WTC11 (cell line): Measurements from ENCODE around the gene ELOF1. TPM values are rescaled to one million over a fixed set of nuclear protein-coding genes. Genes with fewer than 3 reads are reported as not detected.

Source experiments
- CBFB ChIP-seq: sonication (generic); formaldehyde crosslinking; IDR thresholded peaks from 2 replicates; pipeline ENCODE4 v1.8.1; 2022; ENCODE audit warnings: mild to moderate bottlenecking, low read depth, missing genetic modification reagents
- GABPB1 ChIP-seq: sonication (generic); formaldehyde crosslinking; IDR thresholded peaks from 2 replicates; pipeline ENCODE4 v1.8.1; 2023; ENCODE audit warnings: mild to moderate bottlenecking, missing genetic modification reagents
- GTF2I ChIP-seq: fragments of 250-450 bp; sonication (Bioruptor Pico); conservative IDR thresholded peaks from 2 replicates; pipeline ENCODE4 v1.4.0; 2021; ENCODE audit warnings: mild to moderate bottlenecking
- IRF2 ChIP-seq: sonication (generic); formaldehyde crosslinking; IDR thresholded peaks from 2 replicates; pipeline ENCODE4 v1.8.0; 2022; ENCODE audit warnings: low read depth, missing genetic modification reagents, borderline replicate concordance
- NFE2L1 ChIP-seq: sonication (generic); formaldehyde crosslinking; IDR thresholded peaks from 2 replicates; pipeline ENCODE4 v1.8.1; 2023; ENCODE audit warnings: missing genetic modification reagents
- RELA ChIP-seq: sonication (generic); formaldehyde crosslinking; IDR thresholded peaks from 2 replicates; pipeline ENCODE4 v1.8.1; 2022; ENCODE audit warnings: missing genetic modification reagents, mild to moderate bottlenecking, borderline replicate concordance
- TP53 ChIP-seq: sonication (generic); formaldehyde crosslinking; IDR thresholded peaks from 2 replicates; pipeline ENCODE4 v1.8.1; 2023; ENCODE audit warnings: mild to moderate bottlenecking, missing genetic modification reagents
- ZNF263 ChIP-seq: sonication (generic); formaldehyde crosslinking; IDR thresholded peaks from 2 replicates; pipeline ENCODE4 v1.8.1; 2022; ENCODE audit warnings: low read depth, mild to moderate bottlenecking, moderate library complexity, missing genetic modification reagents
- ZNF317 ChIP-seq: sonication (generic); formaldehyde crosslinking; IDR thresholded peaks from 2 replicates; pipeline ENCODE4 v1.8.1; 2023; ENCODE audit warnings: low read depth, mild to moderate bottlenecking, moderate library complexity, missing genetic modification reagents, borderline replicate concordance
- total RNA-seq: library from RNA; stranded (reverse); gene quantifications from 3 replicates; pipeline ENCODE4 v1.2.3, GENCODE V29; 2021
- TF ChIP-seq, protein P1 (sequence below): fragments of 200-600 bp; IDR thresholded peaks from 2 replicates; pipeline ENCODE4 v1.8.0; 2022; ENCODE audit warnings: antibody characterized with exemption
- TF ChIP-seq, protein P2 (sequence below): sonication (generic); formaldehyde crosslinking; IDR thresholded peaks from 2 replicates; pipeline ENCODE4 v1.8.1; 2022; ENCODE audit warnings: mild to moderate bottlenecking, missing genetic modification reagents, moderate library complexity, borderline replicate concordance
- TF ChIP-seq, protein P3 (sequence below): fragments of 250-450 bp; sonication (Bioruptor Pico); IDR thresholded peaks from 2 replicates; pipeline ENCODE4 v2.1.2; 2022; ENCODE audit warnings: mild to moderate bottlenecking, moderate library complexity
- TF ChIP-seq, protein P4 (sequence below): sonication (generic); formaldehyde crosslinking; IDR thresholded peaks from 2 replicates; pipeline ENCODE4 v1.8.0; 2023; ENCODE audit warnings: mild to moderate bottlenecking, missing genetic modification reagents
- TF ChIP-seq, protein P5 (sequence below): sonication (generic); formaldehyde crosslinking; IDR thresholded peaks from 2 replicates; pipeline ENCODE4 v1.8.0; 2022; ENCODE audit warnings: mild to moderate bottlenecking, missing genetic modification reagents
- TF ChIP-seq, protein P6 (sequence below): fragments of 250-450 bp; sonication (Bioruptor Pico); IDR thresholded peaks from 2 replicates; pipeline ENCODE4 v1.9.0; 2021; ENCODE audit warnings: mild to moderate bottlenecking, borderline replicate concordance
- TF ChIP-seq, protein P7 (sequence below): sonication (generic); formaldehyde crosslinking; IDR thresholded peaks from 2 replicates; pipeline ENCODE4 v1.8.1; 2022; ENCODE audit warnings: low read depth, mild to moderate bottlenecking, moderate library complexity, missing genetic modification reagents, borderline replicate concordance

ELOF1 gene
- total RNA-seq, 1 experiment from 2014 or later: 86.0 TPM

DNA sequence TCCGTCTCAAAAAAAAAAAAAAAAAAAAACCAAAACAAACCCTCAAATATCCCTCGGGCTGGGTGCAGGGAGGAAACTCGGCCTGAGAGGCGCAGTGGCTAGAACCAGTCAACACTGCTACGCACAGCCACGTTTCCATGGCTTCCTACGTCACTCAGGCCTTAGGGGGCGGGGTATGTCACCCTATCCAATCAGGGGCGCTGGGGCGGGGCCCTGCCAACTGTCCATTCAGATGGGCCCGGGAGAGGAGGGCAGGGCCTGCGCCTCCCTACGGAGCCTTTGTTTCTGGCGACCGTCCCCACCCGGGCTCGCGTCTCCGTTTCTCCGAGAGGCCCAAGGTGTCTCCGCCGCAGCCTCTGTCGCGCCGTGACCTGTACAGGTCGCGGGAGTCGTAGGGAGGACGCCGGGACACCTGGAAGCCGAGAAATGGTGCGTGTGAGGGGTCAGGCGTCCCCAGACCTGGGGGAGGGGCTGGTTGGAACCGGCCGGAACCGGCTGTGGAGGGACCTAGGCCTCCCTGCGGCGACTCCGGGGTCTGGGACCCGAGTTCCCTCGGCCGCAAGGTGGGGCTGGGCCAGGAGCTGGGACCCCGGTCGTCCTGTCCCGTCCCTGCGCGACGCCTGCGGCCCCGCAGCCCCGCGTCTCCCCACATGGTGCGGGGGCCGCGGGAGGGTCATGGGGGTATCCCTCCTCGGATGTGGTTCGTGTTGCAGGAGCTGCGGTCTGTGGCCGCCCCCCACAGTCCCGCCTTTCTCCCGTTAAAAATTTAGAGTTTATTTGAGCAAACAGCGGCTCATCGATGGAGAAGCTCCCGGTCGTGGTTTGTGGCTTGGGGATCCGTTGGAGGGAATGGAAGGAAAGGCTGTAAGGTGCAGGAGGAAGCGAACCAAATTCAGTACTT is 38.4 kb upstream of the ELOF1 start, which contains the start of gene ZNF627 (continued):
- TF ChIP-seq, protein P1, sequence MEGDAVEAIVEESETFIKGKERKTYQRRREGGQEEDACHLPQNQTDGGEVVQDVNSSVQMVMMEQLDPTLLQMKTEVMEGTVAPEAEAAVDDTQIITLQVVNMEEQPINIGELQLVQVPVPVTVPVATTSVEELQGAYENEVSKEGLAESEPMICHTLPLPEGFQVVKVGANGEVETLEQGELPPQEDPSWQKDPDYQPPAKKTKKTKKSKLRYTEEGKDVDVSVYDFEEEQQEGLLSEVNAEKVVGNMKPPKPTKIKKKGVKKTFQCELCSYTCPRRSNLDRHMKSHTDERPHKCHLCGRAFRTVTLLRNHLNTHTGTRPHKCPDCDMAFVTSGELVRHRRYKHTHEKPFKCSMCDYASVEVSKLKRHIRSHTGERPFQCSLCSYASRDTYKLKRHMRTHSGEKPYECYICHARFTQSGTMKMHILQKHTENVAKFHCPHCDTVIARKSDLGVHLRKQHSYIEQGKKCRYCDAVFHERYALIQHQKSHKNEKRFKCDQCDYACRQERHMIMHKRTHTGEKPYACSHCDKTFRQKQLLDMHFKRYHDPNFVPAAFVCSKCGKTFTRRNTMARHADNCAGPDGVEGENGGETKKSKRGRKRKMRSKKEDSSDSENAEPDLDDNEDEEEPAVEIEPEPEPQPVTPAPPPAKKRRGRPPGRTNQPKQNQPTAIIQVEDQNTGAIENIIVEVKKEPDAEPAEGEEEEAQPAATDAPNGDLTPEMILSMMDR: no peak
- TF ChIP-seq GTF2I (no peak), TP53 (CRISPR knock-in tag) (no peak), IRF2 (CRISPR knock-in tag) (no peak), ZNF263 (CRISPR knock-in tag) (no peak), ZNF317 (CRISPR knock-in tag) (0 out of 2 replicates have a peak, but pooled peaks have one; percentile 42), RELA (CRISPR knock-in tag) (0 out of 2 replicates have a peak, but pooled peaks have one; percentile 42), NFE2L1 (no peak), CBFB (CRISPR knock-in tag) (no peak), GABPB1 (CRISPR knock-in tag) (peak; percentile 50; the same call in 1 of the 2 replicates)
- TF ChIP-seq, protein P2, sequence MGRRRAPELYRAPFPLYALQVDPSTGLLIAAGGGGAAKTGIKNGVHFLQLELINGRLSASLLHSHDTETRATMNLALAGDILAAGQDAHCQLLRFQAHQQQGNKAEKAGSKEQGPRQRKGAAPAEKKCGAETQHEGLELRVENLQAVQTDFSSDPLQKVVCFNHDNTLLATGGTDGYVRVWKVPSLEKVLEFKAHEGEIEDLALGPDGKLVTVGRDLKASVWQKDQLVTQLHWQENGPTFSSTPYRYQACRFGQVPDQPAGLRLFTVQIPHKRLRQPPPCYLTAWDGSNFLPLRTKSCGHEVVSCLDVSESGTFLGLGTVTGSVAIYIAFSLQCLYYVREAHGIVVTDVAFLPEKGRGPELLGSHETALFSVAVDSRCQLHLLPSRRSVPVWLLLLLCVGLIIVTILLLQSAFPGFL (CRISPR knock-in tag): no peak
- TF ChIP-seq, protein P3, sequence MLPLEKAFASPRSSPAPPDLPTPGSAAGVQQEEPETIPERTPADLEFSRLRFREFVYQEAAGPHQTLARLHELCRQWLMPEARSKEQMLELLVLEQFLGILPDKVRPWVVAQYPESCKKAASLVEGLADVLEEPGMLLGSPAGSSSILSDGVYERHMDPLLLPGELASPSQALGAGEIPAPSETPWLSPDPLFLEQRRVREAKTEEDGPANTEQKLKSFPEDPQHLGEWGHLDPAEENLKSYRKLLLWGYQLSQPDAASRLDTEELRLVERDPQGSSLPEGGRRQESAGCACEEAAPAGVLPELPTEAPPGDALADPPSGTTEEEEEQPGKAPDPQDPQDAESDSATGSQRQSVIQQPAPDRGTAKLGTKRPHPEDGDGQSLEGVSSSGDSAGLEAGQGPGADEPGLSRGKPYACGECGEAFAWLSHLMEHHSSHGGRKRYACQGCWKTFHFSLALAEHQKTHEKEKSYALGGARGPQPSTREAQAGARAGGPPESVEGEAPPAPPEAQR (CRISPR knock-in tag): no peak
- TF ChIP-seq, protein P4, sequence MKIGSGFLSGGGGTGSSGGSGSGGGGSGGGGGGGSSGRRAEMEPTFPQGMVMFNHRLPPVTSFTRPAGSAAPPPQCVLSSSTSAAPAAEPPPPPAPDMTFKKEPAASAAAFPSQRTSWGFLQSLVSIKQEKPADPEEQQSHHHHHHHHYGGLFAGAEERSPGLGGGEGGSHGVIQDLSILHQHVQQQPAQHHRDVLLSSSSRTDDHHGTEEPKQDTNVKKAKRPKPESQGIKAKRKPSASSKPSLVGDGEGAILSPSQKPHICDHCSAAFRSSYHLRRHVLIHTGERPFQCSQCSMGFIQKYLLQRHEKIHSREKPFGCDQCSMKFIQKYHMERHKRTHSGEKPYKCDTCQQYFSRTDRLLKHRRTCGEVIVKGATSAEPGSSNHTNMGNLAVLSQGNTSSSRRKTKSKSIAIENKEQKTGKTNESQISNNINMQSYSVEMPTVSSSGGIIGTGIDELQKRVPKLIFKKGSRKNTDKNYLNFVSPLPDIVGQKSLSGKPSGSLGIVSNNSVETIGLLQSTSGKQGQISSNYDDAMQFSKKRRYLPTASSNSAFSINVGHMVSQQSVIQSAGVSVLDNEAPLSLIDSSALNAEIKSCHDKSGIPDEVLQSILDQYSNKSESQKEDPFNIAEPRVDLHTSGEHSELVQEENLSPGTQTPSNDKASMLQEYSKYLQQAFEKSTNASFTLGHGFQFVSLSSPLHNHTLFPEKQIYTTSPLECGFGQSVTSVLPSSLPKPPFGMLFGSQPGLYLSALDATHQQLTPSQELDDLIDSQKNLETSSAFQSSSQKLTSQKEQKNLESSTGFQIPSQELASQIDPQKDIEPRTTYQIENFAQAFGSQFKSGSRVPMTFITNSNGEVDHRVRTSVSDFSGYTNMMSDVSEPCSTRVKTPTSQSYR: peak; percentile 85
- TF ChIP-seq, protein P5, sequence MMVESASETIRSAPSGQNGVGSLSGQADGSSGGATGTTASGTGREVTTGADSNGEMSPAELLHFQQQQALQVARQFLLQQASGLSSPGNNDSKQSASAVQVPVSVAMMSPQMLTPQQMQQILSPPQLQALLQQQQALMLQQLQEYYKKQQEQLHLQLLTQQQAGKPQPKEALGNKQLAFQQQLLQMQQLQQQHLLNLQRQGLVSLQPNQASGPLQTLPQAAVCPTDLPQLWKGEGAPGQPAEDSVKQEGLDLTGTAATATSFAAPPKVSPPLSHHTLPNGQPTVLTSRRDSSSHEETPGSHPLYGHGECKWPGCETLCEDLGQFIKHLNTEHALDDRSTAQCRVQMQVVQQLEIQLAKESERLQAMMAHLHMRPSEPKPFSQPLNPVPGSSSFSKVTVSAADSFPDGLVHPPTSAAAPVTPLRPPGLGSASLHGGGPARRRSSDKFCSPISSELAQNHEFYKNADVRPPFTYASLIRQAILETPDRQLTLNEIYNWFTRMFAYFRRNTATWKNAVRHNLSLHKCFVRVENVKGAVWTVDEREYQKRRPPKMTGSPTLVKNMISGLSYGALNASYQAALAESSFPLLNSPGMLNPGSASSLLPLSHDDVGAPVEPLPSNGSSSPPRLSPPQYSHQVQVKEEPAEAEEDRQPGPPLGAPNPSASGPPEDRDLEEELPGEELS (CRISPR knock-in tag): no peak
- TF ChIP-seq, protein P6, sequence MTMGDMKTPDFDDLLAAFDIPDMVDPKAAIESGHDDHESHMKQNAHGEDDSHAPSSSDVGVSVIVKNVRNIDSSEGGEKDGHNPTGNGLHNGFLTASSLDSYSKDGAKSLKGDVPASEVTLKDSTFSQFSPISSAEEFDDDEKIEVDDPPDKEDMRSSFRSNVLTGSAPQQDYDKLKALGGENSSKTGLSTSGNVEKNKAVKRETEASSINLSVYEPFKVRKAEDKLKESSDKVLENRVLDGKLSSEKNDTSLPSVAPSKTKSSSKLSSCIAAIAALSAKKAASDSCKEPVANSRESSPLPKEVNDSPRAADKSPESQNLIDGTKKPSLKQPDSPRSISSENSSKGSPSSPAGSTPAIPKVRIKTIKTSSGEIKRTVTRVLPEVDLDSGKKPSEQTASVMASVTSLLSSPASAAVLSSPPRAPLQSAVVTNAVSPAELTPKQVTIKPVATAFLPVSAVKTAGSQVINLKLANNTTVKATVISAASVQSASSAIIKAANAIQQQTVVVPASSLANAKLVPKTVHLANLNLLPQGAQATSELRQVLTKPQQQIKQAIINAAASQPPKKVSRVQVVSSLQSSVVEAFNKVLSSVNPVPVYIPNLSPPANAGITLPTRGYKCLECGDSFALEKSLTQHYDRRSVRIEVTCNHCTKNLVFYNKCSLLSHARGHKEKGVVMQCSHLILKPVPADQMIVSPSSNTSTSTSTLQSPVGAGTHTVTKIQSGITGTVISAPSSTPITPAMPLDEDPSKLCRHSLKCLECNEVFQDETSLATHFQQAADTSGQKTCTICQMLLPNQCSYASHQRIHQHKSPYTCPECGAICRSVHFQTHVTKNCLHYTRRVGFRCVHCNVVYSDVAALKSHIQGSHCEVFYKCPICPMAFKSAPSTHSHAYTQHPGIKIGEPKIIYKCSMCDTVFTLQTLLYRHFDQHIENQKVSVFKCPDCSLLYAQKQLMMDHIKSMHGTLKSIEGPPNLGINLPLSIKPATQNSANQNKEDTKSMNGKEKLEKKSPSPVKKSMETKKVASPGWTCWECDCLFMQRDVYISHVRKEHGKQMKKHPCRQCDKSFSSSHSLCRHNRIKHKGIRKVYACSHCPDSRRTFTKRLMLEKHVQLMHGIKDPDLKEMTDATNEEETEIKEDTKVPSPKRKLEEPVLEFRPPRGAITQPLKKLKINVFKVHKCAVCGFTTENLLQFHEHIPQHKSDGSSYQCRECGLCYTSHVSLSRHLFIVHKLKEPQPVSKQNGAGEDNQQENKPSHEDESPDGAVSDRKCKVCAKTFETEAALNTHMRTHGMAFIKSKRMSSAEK (CRISPR knock-in tag): no peak
- TF ChIP-seq, protein P7, sequence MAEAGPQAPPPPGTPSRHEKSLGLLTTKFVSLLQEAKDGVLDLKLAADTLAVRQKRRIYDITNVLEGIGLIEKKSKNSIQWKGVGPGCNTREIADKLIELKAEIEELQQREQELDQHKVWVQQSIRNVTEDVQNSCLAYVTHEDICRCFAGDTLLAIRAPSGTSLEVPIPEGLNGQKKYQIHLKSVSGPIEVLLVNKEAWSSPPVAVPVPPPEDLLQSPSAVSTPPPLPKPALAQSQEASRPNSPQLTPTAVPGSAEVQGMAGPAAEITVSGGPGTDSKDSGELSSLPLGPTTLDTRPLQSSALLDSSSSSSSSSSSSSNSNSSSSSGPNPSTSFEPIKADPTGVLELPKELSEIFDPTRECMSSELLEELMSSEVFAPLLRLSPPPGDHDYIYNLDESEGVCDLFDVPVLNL (CRISPR knock-in tag): no peak
- TF ChIP-seq, all 79 proteins: peak for 22
